GDM1 (cell line): Measurements from ENCODE around the gene ITPR2.
"Not testable (repeated sequence)": the region's sequence is repeated elsewhere in the genome, so short reads cannot be mapped to it uniquely, and the experiment has no call there.

Source experiments
- DNase-seq: peaks from one replicate; lab custom pipeline; 2025; lab: John Stamatoyannopoulos, UW

The ITPR2 gene

DNA sequence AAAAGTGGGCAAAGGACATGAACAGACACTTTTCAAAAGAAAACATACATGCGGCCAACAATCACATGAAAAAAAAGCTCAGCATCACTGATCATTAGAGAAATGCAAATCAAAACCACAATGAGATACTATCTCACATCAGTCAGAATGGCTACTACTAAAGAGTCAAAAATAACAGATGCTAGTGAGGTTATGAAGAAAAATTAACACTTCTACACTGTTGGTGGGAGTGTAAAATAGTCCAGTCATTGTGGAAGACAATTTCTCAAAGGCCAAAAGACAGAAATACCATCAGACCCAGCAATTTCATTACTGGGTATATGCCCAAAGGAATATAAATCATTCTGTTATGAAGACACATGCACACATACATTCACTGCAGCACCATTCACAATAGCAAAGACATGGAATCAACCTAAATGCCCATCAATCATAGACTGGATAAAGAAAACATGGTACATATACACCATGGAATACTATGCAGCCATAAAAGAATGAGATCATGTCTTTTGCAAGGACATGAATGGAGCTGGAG is 103.8 kb downstream of the ITPR2 start:
- not testable (repeated sequence) for DNase-seq

- no peak for DNase-seq
These were observed 104.6 kb downstream of the ITPR2 start for GRCh38 chr12:26728205-26729050.

DNA sequence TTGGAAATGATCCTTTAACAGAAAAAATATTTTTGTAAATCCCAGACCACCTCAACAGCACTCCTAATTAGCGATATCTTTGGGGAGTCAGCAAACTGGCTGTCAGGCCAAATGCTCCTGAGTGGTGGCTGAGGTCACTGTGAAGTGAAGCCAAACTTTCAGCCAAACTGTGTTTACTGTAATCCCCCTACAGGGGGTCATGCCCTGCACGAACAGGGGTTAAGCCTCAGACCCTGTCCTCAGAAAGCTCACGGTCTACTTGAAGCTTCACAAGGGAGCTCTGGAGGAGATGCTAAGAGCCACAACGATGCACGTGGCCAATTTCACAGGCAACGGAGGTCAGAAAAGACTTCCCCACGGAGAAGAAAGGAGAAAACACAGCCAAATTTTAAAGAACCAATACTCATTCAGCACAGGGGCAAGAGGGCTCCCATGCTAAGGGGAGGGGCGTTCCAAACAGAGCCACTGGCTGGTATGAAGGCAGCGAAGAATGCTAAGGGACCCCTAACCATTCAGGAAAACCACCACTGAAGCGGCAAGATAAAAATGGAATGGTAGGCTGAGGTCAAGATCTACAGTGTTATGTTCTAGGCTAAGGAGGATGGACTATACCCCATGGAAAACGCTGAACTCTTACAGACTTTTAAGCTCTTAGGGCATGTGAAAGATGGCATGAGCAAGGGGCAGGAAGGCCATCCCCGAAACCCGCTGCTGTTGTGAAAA is 105.4 kb downstream of the ITPR2 start:
- DNase-seq = no peak

GRCh38 chr12:26726956-26727355 is 106.0 kb downstream of the ITPR2 start:
- no peak for DNase-seq

- no peak for DNase-seq
These were observed 107.6 kb downstream of the ITPR2 start for GRCh38 chr12:26725276-26725916.

DNA sequence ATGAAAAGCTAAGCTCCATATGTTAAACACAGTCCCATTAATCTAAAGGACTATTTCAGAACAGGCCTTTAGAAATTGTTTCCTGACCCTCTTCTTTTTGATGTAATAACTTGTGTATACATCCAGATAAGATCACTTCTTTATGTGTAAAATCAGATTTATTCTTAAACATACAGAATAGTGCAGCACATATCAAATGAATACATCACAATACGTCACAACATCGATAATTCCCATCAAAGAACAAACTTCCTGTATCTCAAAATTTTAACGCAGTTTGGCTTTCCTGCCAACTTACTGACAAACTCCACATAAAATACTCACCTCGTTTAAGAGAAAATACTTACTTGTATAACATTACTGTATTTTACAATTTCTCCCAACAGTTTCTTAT is 108.7 kb downstream of the ITPR2 start:
- no peak for DNase-seq

- DNase-seq = no peak
These were observed 109.3 kb downstream of the ITPR2 start for GRCh38 chr12:26723379-26724308.

- no peak for DNase-seq
These were observed 111.2 kb downstream of the ITPR2 start for GRCh38 chr12:26721800-26722199.

DNA sequence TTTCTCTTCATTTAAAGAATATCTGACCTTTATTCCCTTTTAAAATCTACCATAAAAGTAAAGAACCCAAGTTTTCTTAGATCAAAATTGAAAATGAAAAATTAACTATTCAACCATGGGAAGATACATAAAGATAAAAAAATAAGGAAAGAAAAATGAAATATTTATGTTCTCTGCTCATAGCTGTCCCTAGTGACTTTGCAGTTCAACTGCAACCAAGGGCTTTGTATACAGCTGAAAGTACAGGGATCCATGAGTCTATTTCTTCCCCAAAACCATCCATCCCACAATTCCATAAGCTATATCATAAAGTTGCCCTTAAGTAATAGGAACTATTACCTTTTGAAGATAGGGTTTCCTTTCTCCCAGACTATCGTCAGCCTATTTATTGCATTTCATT is 113.1 kb downstream of the ITPR2 start:
- DNase-seq = no peak

DNA sequence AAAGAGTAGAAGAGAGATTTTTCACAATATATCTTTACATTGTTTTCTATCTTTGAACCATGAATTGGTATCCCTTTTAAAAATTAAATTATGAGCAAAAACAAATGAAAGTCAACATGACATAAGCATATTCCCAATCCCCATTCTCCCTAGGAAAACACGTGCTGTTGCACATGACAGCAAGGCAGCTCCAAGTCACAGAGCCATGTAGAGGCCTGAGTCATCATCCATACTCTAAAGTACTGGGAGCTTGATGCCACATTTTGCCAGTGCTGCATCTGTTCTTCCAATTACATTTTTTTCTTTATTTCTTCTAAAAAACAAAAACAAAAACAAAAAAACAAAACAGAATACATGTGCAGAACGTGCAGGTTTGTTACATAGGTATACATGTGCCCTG is 115.2 kb downstream of the ITPR2 start:
- no peak for DNase-seq

DNA sequence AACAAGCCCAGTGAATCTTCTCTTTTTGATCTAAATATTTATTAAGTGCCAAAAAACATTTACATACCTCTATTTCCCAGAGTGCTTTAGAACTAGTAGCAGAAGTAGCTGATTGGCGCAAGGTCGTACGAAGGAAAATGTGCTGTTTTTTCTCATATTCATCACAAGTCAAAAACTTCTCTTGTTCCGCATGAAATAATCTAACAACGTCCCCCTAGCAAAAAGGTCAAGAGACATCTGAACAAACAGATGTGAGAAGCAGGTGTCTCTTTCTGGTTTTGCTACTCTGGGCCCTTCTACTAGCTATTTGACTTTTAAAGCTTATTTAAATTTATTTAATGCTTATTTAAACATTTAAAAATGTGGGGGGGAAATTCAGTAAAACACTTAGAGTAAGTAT is 117.8 kb downstream of the ITPR2 start:
- no peak for DNase-seq

GRCh38 chr12:26713885-26714383 is 119.1 kb downstream of the ITPR2 start:
- no peak for DNase-seq

- no peak for DNase-seq
These were observed 120.1 kb downstream of the ITPR2 start for GRCh38 chr12:26712892-26713291.

GRCh38 chr12:26711569-26711968 is 121.4 kb downstream of the ITPR2 start:
- DNase-seq = no peak

DNA sequence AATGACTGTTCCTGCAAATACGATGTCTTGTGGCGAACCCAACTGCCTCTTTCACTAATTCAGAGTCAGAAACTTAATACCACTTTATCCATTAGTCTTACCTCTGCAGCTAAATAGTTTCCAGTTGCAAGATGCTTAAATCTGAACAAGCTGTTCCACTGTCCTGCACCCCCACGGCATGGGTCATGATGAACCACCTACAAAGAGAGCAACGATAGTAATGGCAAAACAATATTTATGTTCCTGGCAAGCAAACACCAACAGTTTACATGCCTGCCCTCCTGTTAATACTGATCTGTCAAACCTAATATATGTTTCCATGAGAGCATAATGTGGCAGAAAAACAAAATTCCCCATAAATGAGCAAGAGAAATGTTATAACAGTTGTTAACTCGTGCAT is 121.9 kb downstream of the ITPR2 start:
- DNase-seq = no peak

DNA sequence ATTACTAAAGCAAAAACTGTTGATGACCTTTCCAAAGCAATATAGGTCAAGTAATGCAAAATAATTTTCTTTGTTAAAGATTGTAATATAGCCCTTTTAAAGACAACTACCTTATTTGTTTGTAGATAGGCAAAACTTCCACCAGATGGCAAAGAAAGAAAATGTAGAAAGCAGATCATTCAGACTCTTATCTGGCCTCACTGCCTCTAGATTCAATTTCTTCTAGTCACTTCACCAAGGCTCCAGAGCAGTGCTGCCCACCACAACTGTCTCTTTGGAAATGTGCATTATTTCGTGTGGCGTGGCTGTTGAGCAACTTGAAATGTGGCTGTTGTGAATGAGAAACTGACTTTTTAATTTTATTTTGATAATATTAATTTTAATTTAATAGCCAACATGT is 127.1 kb downstream of the ITPR2 start:
- DNase-seq = no peak

DNA sequence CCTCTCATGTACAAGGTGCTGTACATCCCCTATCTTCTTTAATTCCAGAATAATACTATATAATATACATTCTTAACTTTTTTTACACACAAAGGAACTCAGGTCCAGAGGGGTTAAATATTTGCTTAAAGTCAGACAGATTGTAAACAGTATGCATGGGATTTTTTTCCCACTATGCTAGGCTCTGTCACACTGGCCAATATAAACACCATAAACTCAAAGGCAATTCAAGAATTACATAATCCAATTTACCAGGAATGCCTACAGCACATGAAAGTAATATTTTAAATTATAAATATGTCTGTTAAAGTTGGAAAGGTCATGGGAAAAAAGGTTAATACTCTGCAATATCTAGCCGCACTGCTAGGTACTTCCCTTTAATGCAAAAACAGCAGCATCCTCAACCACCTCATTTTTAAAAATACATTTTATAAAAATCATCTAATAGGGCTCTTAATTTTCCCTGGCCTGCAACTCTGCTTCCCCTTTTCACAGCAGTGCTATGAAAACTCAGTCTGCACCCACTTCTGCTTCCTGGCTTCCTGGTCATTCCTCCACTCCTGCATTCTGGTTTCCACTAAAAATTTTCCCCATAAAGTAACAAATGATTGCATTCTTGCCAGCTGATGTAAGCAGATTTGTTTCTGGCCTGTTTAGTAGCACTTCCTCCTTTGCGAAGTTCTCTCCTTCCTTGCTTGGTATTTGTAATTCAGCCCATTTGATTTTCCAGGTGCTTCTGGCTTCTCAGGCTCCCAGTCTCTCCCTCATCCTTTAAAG is 128.1 kb downstream of the ITPR2 start:
- no peak for DNase-seq

DNA sequence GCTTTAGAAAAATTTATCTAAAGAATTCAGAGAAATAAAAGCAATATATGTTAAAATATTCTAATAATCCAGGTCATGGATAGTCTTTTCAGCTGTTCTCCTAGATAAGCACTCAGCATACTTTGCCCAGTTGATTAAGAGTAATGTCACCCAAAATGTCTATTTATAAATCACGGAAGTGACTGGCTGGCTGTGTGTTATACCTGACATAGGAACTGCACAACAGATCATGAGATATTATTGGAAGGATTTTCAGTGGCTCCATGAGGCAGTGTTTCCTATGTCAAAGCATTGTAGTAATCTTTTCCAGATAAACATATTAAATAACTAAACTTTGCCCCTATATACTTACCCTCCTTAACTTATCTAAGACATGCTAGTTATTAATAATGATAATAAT is 128.8 kb downstream of the ITPR2 start:
- DNase-seq = no peak

- DNase-seq = no peak
These were observed 130.3 kb downstream of the ITPR2 start for GRCh38 chr12:26702741-26703140.

DNA sequence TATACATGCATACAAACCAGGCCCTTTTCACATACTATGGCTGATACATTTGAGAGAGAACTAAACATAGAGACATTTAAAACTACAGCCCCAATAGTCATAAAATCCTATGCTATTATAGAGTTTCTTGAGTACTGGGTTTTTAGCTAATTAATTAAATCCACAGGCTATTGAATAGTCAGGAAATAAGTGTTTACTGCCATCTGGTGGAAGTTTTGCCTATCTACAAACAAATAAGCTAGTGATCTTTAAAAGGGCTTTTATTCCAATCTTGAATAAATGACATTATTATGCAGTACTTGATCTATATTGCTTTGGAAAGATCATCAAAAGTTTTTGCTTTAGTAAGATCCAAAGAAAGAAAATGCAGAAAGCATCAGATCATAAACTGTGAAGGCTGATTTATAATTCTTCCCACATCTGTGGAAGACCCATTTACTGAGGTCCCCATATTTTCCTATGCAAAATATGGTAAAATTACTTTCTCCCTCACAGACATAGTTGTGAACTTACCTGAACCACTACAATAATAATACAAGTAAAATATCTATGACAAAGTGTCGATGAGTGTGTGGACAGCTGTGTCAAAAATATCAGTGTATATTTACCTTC is 131.3 kb downstream of the ITPR2 start:
- no peak for DNase-seq
